ENCODE data around the gene ART1.

DNA sequence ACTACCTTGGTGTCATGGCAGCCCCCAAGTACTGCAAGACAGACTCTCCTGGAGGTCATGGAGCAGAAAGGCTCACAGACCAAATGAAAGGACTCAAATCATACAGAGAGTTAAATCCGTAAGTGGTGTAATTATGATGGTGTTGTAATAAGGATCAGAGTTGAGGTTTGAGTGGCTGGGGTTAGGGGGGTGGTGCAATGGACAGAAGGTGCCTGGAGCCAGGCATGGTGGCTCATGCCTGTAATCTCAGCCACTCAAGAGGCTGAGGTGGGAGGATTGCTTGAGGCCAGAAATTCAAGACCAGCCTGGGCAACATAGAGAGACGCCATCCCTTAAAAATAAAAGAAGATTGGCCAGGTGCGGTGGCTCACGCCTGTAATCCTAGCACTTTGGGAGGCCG is 21.8 kb upstream of the ART1 start:
- TF ChIP-seq, protein P1, sequence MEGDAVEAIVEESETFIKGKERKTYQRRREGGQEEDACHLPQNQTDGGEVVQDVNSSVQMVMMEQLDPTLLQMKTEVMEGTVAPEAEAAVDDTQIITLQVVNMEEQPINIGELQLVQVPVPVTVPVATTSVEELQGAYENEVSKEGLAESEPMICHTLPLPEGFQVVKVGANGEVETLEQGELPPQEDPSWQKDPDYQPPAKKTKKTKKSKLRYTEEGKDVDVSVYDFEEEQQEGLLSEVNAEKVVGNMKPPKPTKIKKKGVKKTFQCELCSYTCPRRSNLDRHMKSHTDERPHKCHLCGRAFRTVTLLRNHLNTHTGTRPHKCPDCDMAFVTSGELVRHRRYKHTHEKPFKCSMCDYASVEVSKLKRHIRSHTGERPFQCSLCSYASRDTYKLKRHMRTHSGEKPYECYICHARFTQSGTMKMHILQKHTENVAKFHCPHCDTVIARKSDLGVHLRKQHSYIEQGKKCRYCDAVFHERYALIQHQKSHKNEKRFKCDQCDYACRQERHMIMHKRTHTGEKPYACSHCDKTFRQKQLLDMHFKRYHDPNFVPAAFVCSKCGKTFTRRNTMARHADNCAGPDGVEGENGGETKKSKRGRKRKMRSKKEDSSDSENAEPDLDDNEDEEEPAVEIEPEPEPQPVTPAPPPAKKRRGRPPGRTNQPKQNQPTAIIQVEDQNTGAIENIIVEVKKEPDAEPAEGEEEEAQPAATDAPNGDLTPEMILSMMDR (conservative IDR thresholded peaks at IDR 0.05; ENCODE audit: low read depth, low read length), result no peak
- TF ChIP-seq EZH2 (IDR thresholded peaks at IDR 0.05; ENCODE audit: low read length, unreplicated experiment) (no peak), EZH2phosphoT487 (IDR thresholded peaks at IDR 0.05; ENCODE audit: borderline replicate concordance, low read length) (no peak)

Measured in PC-3 (cell line).